PFSK-1 (cell line): ENCODE data around the gene ENDOD1.

Experiments
- FOXP2 ChIP-seq: optimal IDR thresholded peaks from 2 replicates; pipeline ENCODE3; 2011; ENCODE audit warnings: borderline replicate concordance, control low read depth, inconsistent platforms; ENCODE audit not compliant: insufficient read depth; ENCODE audit errors: extremely low read length, extremely low read depth
- POLR2AphosphoS5 ChIP-seq: IDR thresholded peaks from 2 replicates; pipeline ENCODE4 v1.6.1; 2012; ENCODE audit warnings: low read depth, mild to moderate bottlenecking, control low read depth, low read length, moderate library complexity
- REST ChIP-seq, 2 experiments: IDR thresholded peaks; 2 replicates each; pipeline versions ENCODE4 v1.6.1 to v1.8.0; 2011 to 2012; ENCODE audit warnings: low read depth in 2 of 2, low read length in 2 of 2, control low read depth in 1 of 2, inconsistent platforms in 1 of 2, mild to moderate bottlenecking in 1 of 2, moderate library complexity in 1 of 2; ENCODE audit not compliant: insufficient read depth in 1 of 2
- SIN3A ChIP-seq: IDR thresholded peaks from 2 replicates; pipeline ENCODE4 v1.6.1; 2012; ENCODE audit warnings: mild to moderate bottlenecking, low read length, moderate library complexity, borderline replicate concordance; ENCODE audit not compliant: insufficient read depth
- TAF1 ChIP-seq: IDR thresholded peaks from 2 replicates; pipeline ENCODE4 v1.6.1; 2012; ENCODE audit warnings: low read length, control low read depth, borderline replicate concordance; ENCODE audit not compliant: insufficient read depth

The ENDOD1 gene

GRCh38 chr11:95100856-95101507, 11.3 kb downstream of the ENDOD1 start:
- no peak for TF ChIP-seq FOXP2
- no peak for TF ChIP-seq POLR2AphosphoS5
- no peak for TF ChIP-seq TAF1
- TF ChIP-seq SIN3A = no peak
- no peak for TF ChIP-seq REST (IDR thresholded peaks at IDR 0.05; ENCODE audit: insufficient read depth in 1 of 2, low read depth in 2 of 2, low read length in 2 of 2)

- TF ChIP-seq SIN3A (no peak), TAF1 (no peak), REST (IDR thresholded peaks at IDR 0.05; ENCODE audit: insufficient read depth in 1 of 2, low read depth in 2 of 2, low read length in 2 of 2) (no peak), FOXP2 (no peak), POLR2AphosphoS5 (no peak)
Measured at GRCh38 chr11:95101935-95102334, 12.3 kb downstream of the ENDOD1 start.

GRCh38 chr11:95102733-95103132, 13.1 kb downstream of the ENDOD1 start:
- TF ChIP-seq FOXP2 = no peak
- no peak for TF ChIP-seq TAF1
- no peak for TF ChIP-seq REST (IDR thresholded peaks at IDR 0.05; ENCODE audit: insufficient read depth in 1 of 2, low read depth in 2 of 2, low read length in 2 of 2)
- TF ChIP-seq POLR2AphosphoS5 = no peak
- no peak for TF ChIP-seq SIN3A

- no peak for TF ChIP-seq FOXP2
- TF ChIP-seq TAF1 = no peak
- no peak for TF ChIP-seq POLR2AphosphoS5
- no peak for TF ChIP-seq REST (IDR thresholded peaks at IDR 0.05; ENCODE audit: insufficient read depth in 1 of 2, low read depth in 2 of 2, low read length in 2 of 2)
- no peak for TF ChIP-seq SIN3A
Measured at GRCh38 chr11:95103701-95104100, 14.1 kb downstream of the ENDOD1 start.

- no peak for TF ChIP-seq FOXP2
- TF ChIP-seq SIN3A = no peak
- no peak for TF ChIP-seq TAF1
- TF ChIP-seq POLR2AphosphoS5 = no peak
- TF ChIP-seq REST (IDR thresholded peaks at IDR 0.05; ENCODE audit: insufficient read depth in 1 of 2, low read depth in 2 of 2, low read length in 2 of 2) = no peak
Measured at GRCh38 chr11:95104121-95104830, 14.6 kb downstream of the ENDOD1 start.
